Measurements from ENCODE around the gene METTL14. TPM values are rescaled to one million over a fixed set of nuclear protein-coding genes. Genes with fewer than 3 reads are reported as not detected.

The METTL14 gene
- total RNA-seq, 2 experiments from 2014 or later: 39.3 to 46.1 TPM

- POLR2A ChIA-PET: no interaction called here
- DNase-seq: no peak
- Mint-ChIP-seq H3K9me3 (no peaks in the 10 kb centered on the region), H3K27ac (no peak overlapping the region), H3K36me3 (ENCODE audit: low read depth) (peaks cover 18% of the 10 kb centered on the region), H3K27me3 (no peaks in the 10 kb centered on the region), H3K4me1 (ENCODE audit: low read depth) (no peaks in the 10 kb centered on the region), H3K4me3 (no peak overlapping the region)
- TF ChIP-seq CTCF (IDR thresholded peaks at IDR 0.05): peak; percentile 46
- no peak for ATAC-seq
- intact Hi-C loops (cut with micrococcal nuclease): no loop called here
- CTCF ChIA-PET: interaction anchor here (0.6 to 1.2 kb wide), 8 partner anchors 8 to 152 kb away, joined by 3 to 6 read pairs (median 4); no protein-coding TSS in a partner anchor
These were observed 56.2 kb downstream of the METTL14 start for GRCh38 chr4:118741301-118741855.

- peaks cover 17% of the 10 kb centered on the region for H3K36me3 Mint-ChIP-seq (ENCODE audit: low read depth)
- ChIA-PET CTCF (interaction anchor here (0.7 to 1.2 kb wide), 5 partner anchors 8 to 151 kb away, joined by 3 to 6 read pairs (median 3); no protein-coding TSS in a partner anchor), POLR2A (no interaction called here)
- DNase-seq: no peak
- no peak for ATAC-seq
- intact Hi-C loops (cut with micrococcal nuclease): no loop called here
- no peaks in the 10 kb centered on the region for H3K27me3 Mint-ChIP-seq
- no peak for TF ChIP-seq CTCF (IDR thresholded peaks at IDR 0.05)
- no peaks in the 10 kb centered on the region for H3K9me3 Mint-ChIP-seq
- no peaks in the 10 kb centered on the region for H3K4me1 Mint-ChIP-seq (ENCODE audit: low read depth)
- no peak overlapping the region for H3K27ac Mint-ChIP-seq
- no peak overlapping the region for H3K4me3 Mint-ChIP-seq
These were observed 56.9 kb downstream of the METTL14 start for GRCh38 chr4:118742050-118742449.

- CTCF ChIA-PET: interaction anchor here (1.3 kb wide), 1 partner anchor 320 kb away, joined by 4 read pairs; no protein-coding TSS in a partner anchor
- H3K4me1 Mint-ChIP-seq (ENCODE audit: low read depth): no peaks in the 10 kb centered on the region
- POLR2A ChIA-PET: interaction anchor here (0.7 kb wide), 1 partner anchor 745 kb away, joined by 5 read pairs; no protein-coding TSS in a partner anchor
- ATAC-seq (no peak), DNase-seq (no peak)
- intact Hi-C loops (cut with micrococcal nuclease): no loop called here
- peaks cover 16% of the 10 kb centered on the region for H3K36me3 Mint-ChIP-seq (ENCODE audit: low read depth)
- H3K4me3 Mint-ChIP-seq: no peak overlapping the region
- no peaks in the 10 kb centered on the region for H3K27me3 Mint-ChIP-seq
- H3K27ac Mint-ChIP-seq: no peak overlapping the region
- no peak for TF ChIP-seq CTCF (IDR thresholded peaks at IDR 0.05)
- no peaks in the 10 kb centered on the region for H3K9me3 Mint-ChIP-seq
These were observed 58.7 kb downstream of the METTL14 start for GRCh38 chr4:118743867-118744266.

- intact Hi-C loops (cut with micrococcal nuclease): no loop called here
- CTCF ChIA-PET: interaction anchor here (1.1 to 1.2 kb wide), 2 partner anchors 11 to 119 kb away, joined by 3 read pairs; no protein-coding TSS in a partner anchor
- DNase-seq (no peak), ATAC-seq (no peak)
- no peaks in the 10 kb centered on the region for H3K27me3 Mint-ChIP-seq
- H3K4me3 Mint-ChIP-seq: no peak overlapping the region
- no peaks in the 10 kb centered on the region for H3K4me1 Mint-ChIP-seq (ENCODE audit: low read depth)
- H3K36me3 Mint-ChIP-seq (ENCODE audit: low read depth): peaks cover 13% of the 10 kb centered on the region
- H3K9me3 Mint-ChIP-seq: no peaks in the 10 kb centered on the region
- no peak for TF ChIP-seq CTCF (IDR thresholded peaks at IDR 0.05)
- POLR2A ChIA-PET: no interaction called here
- no peak overlapping the region for H3K27ac Mint-ChIP-seq
These were observed 60.2 kb downstream of the METTL14 start for GRCh38 chr4:118745357-118745756.

GRCh38 chr4:118746251-118746919 lies 61.2 kb downstream of the METTL14 start:
- no peak for TF ChIP-seq CTCF (IDR thresholded peaks at IDR 0.05)
- CTCF ChIA-PET: interaction anchor here (0.6 to 2.0 kb wide), 5 partner anchors 10 to 144 kb away, joined by 3 to 4 read pairs (median 3); no protein-coding TSS in a partner anchor
- intact Hi-C loops (cut with micrococcal nuclease): no loop called here
- H3K9me3 Mint-ChIP-seq: no peaks in the 10 kb centered on the region
- no peaks in the 10 kb centered on the region for H3K27me3 Mint-ChIP-seq
- no peak overlapping the region for H3K4me3 Mint-ChIP-seq
- no peak overlapping the region for H3K27ac Mint-ChIP-seq
- no peak for ATAC-seq
- H3K36me3 Mint-ChIP-seq (ENCODE audit: low read depth): peaks cover 13% of the 10 kb centered on the region
- H3K4me1 Mint-ChIP-seq (ENCODE audit: low read depth): no peaks in the 10 kb centered on the region
- no peak for DNase-seq
- POLR2A ChIA-PET: interaction anchor here (1.1 kb wide), 1 partner anchor 42 kb away, joined by 3 read pairs; no protein-coding TSS in a partner anchor
